ENCODE data around the gene RORC. TPM values are rescaled to one million over a fixed set of nuclear protein-coding genes. Genes with fewer than 3 reads are reported as not detected.
A peak's percentile ranks its signal among the peaks of the same experiment; 100 is the strongest.
"Not testable (repeated sequence)": the region's sequence is repeated elsewhere in the genome, so short reads cannot be mapped to it uniquely, and the experiment has no call there.

Gene RORC
- total RNA-seq: 10 to 100 TPM; 10.3 to 46.2 (median 24.1) TPM

- H3K4me3 ChIP-seq: peak within 1 kb of the TSS; percentile 30 to 52 (median 46)
- no peaks in the 10 kb centered on the region for H3K27me3 ChIP-seq
- TF ChIP-seq EP300 (IDR thresholded peaks at IDR 0.05) (no peak), CTCF (IDR thresholded peaks at IDR 0.05) (no peak), POLR2AphosphoS5 (IDR thresholded peaks at IDR 0.05) (peak in 1 of 2 donors; percentile 66), POLR2A (IDR thresholded peaks at IDR 0.05) (peak in 2 of 4 donors; percentile 53 to 73)
- WGBS, 2 donors: 62 to 68% methylated on average over 5 of the region's 5 CpGs
- no peaks in the 10 kb centered on the region for H3K9me3 ChIP-seq
- no peaks in the 10 kb centered on the region for H3K36me3 ChIP-seq
- peaks cover 24 to 49% (median 34%) of the 10 kb centered on the region in 4 donors for H3K4me1 ChIP-seq
- DNase-seq (peak; percentile 79), ATAC-seq (ENCODE audit: low FRiP score in 2 of 2) (peak; percentile 61 to 90)
- H3K27ac ChIP-seq: peak within 1 kb of the TSS; percentile 38 to 84 (median 61)
These were observed at the start of gene RORC for GRCh38 chr1:151831605-151832004. RORC (minus strand) TSS chr1:151831802; CDS start chr1:151831764, 38 bp downstream.

- Histone ChIP-seq H3K27me3 (no peaks in the 10 kb centered on the region), H3K9me3 (no peaks in the 10 kb centered on the region), H3K36me3 (peaks cover 4 to 33% (median 6%) of the 10 kb centered on the region in 4 donors), H3K27ac (no peak overlapping the region), H3K4me1 (no peaks in the 10 kb centered on the region), H3K4me3 (no peak overlapping the region)
- ATAC-seq (ENCODE audit: low FRiP score in 2 of 2) (no peak), DNase-seq (no peak)
- WGBS, 2 donors: 97% methylated on average over 1 of the region's 1 CpG
- TF ChIP-seq EP300 (IDR thresholded peaks at IDR 0.05) (no peak), POLR2AphosphoS5 (IDR thresholded peaks at IDR 0.05) (no peak), POLR2A (IDR thresholded peaks at IDR 0.05) (no peak), CTCF (IDR thresholded peaks at IDR 0.05) (no peak)
These were observed 44.0 kb upstream of the RORC start for GRCh38 chr1:151875419-151876097.

- not testable (repeated sequence) for H3K27ac ChIP-seq; H3K4me3 ChIP-seq; DNase-seq; H3K9me3 ChIP-seq; H3K27me3 ChIP-seq; ATAC-seq (ENCODE audit: low FRiP score in 2 of 2); H3K4me1 ChIP-seq
- H3K36me3 ChIP-seq: peaks cover 4 to 33% (median 5%) of the 10 kb centered on the region in 4 donors
- WGBS, 2 donors: 64 to 73% methylated on average over 7 to 9 of the region's 9 CpGs
These were observed 41.2 kb upstream of the RORC start for GRCh38 chr1:151872776-151873175.

- Histone ChIP-seq H3K27ac (no peak overlapping the region), H3K4me3 (no peak overlapping the region), H3K27me3 (no peaks in the 10 kb centered on the region), H3K36me3 (peaks cover 4 to 25% (median 5%) of the 10 kb centered on the region in 4 donors), H3K4me1 (peaks cover 0 to 6% (median 0%) of the 10 kb centered on the region in 4 donors), H3K9me3 (no peaks in the 10 kb centered on the region)
- DNase-seq (no peak), ATAC-seq (ENCODE audit: low FRiP score in 2 of 2) (no peak)
- 57 to 65% methylated on average over 5 of the region's 5 CpGs for WGBS, 2 donors
- TF ChIP-seq CTCF (IDR thresholded peaks at IDR 0.05): no peak
- no peak for TF ChIP-seq POLR2A (IDR thresholded peaks at IDR 0.05)
These were observed 39.9 kb upstream of the RORC start for GRCh38 chr1:151871284-151872030.

GRCh38 chr1:151868486-151868885, 36.9 kb upstream of the RORC start:
- H3K4me1 ChIP-seq: peaks cover 0 to 6% (median 0%) of the 10 kb centered on the region in 4 donors
- no peak for DNase-seq

More at GRCh38 chr1:151868486-151868885, 36.9 kb upstream of the RORC start:
- TF ChIP-seq EP300 (IDR thresholded peaks at IDR 0.05) (no peak), CTCF (IDR thresholded peaks at IDR 0.05) (no peak), POLR2AphosphoS5 (IDR thresholded peaks at IDR 0.05) (no peak), POLR2A (IDR thresholded peaks at IDR 0.05) (no peak)
- Histone ChIP-seq H3K9me3 (no peaks in the 10 kb centered on the region), H3K27ac (no peak overlapping the region), H3K27me3 (no peaks in the 10 kb centered on the region), H3K4me3 (no peak overlapping the region), H3K36me3 (peaks cover 0 to 6% (median under 1%) of the 10 kb centered on the region in 4 donors)
- 34 to 41% methylated on average over 3 of the region's 3 CpGs for WGBS, 2 donors
- ATAC-seq (ENCODE audit: low FRiP score in 2 of 2): no peak
